GM19025 (cell line): ENCODE measurements around the gene SWAP70.
A peak's percentile ranks its signal among the peaks of the same experiment; 100 is the strongest.

ENCODE experiments used
- ATAC-seq: cut with Tn5 transposase; IDR thresholded peaks from one replicate; pipeline ENCODE4 v1.9.1; 2021; ENCODE audit warnings: mild to moderate bottlenecking, low read depth, moderate library complexity; ENCODE audit not compliant: unreplicated experiment

The SWAP70 gene

DNA sequence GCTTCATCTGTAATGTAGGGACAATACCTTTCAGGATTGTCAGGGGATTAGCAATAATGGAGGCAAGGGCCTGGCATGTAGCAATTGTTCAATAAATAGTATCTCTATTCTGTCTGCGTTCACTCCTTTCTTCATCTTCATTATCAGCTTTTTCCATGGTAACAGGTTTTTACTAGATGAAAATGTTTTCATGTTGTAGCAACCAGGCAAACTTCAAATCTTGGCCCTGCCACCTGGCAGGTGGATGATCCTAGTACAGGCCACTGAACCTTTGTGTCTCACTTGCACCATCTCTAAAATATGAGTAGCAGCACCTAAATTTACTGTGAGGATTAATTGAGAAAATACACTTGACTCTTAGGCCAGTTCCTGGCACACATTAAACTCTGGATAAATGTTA is 83.4 kb downstream of the SWAP70 start:
- ATAC-seq, result no peak

DNA sequence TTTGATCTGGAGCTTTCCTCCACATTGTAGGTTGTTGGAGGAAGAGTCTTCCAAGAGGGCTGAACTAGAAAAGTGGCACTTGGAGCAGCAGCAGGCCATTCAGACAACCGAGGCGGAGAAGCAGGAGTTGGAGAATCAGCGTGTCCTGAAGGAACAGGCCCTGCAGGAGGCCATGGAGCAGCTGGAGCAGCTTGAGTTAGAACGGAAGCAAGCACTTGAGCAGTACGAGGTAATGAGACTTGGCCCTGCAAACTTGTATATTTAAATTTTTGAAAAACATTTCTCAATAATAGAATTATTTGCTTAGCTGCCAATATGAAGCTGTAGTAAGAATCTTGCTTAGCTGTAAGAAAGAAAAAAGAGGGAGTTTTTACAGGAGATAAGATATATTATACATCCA is 84.0 kb downstream of the SWAP70 start:
- no peak for ATAC-seq

DNA sequence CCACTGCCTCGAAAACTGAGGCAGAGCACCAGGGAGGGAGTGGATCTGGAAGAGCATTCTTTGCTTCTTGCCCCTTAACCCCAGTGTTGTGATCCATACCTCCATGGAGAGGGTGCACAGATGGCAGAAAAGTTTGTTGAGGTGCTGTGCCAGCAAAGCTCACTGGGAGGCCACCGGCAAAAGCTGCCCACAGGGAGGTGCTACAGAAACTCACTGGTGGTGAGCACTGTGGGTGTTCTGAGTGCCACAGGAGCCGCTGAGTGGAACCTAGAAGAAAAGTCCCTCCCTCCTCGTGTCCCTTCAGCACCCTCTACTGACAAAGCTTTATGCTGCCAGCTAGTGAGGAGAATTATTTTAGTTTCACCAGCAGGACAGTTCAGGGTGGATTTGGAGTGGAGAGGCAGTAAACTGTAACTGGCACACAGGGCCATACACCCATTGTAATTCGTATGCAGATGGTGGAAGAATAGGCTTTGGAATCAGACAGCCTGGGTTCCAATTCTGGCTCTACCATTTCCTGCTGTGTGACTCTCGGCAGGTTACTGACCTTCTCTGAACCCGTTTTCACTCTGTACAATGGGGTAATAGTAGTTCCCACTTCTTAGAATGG is 84.6 kb downstream of the SWAP70 start:
- ATAC-seq, result peak; percentile 77

DNA sequence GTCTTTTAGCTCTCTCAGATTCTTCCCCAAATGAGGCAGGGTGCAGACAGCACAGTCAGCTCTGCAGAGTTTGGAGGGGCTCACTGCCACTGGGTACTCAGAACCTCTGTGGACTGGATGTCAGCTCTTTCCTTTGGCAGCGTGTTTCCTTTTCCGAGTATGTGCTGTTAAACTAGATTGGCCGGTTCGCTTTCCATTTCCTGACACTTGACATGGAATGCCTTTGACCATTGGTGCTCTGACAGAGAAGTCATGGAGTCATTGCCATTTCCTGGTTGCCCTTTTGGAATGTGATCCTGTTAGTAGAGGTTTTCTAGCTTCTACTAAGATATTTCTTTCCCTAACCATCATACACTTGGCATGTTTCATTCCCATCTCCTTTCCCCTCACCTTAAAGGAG is 86.7 kb downstream of the SWAP70 start:
- no peak for ATAC-seq

DNA sequence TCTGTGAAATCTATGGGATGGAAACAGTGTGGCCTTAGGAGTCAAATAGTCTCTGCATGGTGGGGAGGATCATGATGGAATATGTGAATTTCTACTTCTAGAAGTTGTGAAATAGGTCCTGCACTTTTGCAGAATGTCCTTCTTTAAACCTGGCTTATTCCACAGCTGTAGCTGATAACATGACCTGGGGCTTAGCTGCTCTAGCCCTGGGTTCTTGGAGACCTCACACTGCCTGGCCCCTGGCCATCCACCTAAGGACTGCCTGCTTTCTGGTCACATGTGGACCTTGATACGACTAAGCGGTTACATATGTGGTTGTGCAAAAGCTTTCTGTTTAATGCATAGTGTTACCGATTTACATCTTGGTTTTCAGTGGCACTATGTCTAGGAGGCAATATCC is 88.2 kb downstream of the SWAP70 start:
- ATAC-seq, result no peak

DNA sequence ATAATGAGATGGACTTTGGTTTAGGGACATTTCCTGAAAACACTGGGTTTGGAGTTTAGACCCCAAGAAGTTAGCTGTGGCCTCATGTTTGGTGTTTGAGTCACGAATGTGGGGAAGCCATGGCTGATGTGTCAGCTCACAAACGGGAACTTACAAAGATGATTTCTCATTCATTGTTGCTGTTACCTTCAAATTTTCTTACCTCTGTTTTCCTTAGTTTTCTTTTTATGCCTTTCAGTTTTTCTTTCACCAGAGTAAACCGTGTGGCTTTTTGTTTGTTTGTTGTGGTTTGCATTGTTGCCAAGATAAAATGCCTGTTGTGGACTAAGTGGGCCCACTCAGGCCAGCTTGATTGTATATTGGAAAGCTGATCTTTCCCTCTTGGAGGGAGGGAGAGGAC is 89.1 kb downstream of the SWAP70 start:
- no peak for ATAC-seq

DNA sequence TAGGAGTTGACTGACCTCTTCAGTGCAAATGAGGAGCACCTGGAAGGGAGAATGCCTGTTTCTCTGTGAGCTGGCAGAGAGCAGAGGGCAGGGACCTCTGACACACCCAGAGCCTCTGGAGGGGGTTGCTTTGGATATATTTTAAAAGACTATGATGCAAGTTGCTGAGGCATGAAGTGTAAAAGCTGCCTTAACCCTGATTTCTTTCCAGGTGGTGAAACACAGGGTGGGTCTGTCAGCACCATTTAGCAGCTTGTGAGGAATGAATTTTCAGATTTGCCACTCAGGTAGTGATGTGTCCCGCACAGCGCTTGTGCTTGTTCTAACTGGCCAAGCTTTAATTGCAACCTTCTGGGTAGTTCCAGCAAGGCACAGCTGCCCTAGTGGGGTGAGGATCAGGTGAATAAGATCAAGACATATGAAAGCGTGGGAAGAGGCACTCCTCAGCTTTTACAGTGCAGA is 90.2 kb downstream of the SWAP70 start:
- no peak for ATAC-seq

DNA sequence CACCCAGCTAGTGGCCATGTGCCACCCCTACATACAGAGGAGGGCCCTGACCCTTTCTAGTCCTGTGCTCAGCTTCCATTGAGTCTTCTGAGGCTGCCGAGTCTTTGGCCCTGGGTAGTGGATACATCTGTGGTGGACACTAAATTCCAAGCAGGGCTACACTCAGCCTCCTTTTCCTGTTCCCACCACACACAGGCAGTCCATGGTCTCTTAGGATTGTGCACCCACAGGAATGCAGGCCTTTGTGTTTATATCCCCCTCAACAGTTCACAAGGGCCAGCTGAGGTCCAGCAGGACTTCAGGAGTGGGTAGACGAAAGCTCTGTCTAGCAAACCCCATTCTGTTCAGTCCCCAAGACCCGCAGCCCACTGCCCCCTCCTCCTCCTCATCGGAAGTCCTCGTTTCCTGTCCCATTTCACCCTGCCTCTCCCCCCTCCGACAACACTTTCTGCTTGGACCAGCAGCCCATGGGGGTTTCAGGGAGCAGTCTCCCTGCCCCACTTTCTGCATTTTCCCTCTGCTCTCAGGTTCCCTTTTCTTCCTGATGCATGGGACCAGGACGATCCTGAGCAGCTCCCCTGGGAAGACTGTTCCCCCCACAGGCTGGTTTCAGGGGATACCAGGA is 91.8 kb downstream of the SWAP70 start:
- ATAC-seq, result no peak

DNA sequence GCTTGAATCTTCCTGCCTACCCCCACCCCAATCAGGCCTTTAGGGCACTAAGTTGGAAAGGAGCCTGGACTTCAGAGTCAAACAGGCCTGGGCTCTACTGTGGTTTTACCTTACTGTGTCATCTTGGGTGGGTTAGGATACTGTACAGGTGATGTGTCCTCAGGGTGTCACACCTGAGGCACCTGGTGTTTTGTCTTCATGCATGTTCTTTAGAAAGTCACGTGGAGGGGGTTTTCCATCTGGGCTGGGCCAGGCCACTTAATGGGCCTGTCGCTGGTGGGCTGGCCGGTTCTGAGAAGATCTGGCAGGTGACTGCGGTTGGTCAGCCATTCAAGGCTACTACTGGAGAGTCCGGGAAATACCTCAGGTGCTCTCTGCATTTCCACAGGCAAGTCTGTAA is 92.6 kb downstream of the SWAP70 start:
- ATAC-seq, result no peak

DNA sequence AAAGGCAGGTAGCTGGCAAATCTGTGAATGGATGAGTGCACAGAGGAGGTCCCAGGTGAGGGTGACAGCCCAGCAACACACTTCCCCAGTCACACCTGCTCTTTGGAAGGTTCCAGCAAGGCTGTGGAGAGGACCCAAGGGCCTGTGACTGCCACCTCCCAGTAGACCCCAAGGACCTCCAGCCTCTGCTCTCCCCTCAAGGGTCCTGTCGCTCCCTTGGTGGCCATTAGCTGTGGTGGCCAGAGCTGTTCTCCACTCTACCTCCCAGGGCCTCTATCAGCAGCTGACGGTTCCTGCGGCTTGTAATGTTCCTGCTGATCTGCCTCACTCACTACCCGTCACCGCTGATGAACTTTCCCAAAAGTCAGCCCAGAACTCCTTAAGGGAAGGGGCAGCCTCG is 93.0 kb downstream of the SWAP70 start:
- no peak for ATAC-seq

DNA sequence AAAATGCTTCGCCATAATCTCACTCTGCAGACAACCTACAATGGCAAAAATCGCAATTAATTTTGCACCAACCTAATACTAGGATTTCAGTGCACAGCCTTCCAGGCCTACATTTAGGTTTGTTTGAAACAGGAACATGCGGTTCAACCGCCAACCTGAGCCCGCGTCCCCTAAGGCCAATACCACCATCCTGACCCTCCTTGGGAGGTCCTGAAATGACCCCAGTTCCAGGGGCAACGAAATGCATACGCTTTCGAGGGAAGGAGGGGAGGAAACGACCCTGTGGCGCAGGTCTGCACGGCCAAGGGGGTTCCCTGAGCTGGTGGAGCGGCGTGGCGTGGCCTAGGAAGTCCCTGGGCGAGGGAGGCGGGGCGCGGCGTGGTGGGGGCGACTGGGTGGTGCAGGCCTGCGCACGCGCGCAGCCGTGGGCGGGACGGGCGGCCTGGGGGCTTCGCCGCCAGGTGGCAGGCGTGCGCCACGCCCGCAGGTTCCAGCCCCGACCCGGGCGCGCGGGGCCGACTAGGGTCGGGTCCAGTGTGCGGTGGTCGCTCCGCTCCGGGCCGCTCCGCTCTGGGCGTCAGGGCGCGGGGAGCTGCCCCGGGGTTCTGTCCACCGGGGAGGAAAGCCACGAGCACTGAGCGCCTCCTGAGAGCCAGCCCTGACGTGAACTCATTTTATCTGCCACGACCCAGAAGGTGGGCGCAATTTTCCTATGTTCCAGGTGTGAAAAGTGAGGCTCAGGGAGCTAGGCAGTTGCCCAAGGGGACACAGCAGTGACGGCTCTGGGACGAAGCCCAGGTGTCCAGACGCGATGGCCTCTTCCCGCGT is 94.1 kb downstream of the SWAP70 start:
- ATAC-seq, result peak; percentile 57

DNA sequence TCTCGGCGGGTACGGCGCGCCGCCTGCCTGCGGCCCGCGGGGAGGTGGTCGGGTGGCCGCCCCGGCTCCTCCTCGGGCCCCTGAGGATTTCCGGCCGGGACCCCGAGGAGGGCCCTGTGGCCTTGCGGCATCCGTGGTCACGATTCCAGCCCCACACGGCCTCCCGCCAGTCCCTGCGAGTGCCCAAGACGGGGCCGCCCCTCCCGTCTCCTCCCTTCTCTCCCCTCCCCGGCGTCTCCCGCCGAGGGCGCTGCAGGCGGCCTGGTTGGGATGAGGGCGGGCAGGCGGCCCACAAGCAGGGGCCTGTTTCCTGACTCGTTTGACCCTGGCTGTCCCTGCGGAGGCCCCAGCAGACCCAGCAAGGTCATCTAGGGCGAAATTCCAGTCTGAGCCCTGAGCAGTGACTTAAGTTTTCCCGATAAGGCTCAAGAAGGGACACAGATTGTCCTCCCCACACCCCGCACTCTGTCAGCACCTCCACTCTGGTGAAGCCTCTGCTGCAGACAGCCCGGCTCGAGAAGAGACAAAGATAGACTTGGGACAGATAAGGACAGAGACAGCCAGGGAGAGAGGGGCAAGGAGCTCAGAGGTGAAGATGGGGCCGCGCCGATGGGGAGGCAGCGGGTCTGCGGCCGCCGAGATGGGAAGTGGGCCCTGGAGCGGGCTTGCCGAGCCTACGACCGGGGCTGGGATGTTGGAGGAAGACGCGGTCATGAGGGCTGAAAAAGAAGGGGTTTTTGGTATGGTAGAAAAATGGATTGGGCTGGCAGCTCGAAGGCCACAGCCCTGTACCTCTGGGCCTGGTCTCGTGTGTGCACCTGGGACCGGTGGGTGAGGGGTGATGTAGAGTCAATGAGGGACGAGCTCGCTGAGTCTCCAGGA is 95.0 kb downstream of the SWAP70 start:
- ATAC-seq, result peak; percentile 22

DNA sequence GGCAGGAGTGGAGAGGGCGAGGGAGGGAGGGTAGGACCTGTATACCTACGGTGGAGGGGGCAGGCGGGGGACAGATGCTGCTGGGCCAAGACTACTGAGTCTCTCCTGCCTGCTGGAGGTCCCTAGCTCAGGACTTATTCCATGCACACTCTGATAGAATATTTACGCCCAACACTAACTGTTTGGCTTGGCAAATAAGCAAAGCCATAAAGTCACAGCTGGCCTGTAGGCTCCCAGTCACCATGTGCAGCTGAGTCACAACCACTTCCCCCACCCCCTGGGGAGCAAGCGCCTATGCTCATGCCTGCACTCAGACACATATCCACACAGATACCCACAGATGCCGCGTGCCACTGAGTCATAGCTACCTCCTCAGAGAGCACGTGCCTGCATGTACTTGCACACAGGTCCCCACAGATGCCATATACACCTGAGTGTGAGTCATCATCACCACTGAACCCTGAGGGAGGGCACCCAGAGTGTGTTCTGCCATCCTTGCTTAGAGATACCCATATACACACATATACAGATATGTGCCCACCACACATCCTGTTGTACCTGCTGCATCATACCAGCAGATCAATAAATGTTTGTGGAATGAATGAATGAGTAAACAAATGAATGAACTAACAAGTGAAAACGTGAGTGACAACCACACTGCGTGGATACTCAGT is 95.8 kb downstream of the SWAP70 start:
- peak; percentile 51 for ATAC-seq

DNA sequence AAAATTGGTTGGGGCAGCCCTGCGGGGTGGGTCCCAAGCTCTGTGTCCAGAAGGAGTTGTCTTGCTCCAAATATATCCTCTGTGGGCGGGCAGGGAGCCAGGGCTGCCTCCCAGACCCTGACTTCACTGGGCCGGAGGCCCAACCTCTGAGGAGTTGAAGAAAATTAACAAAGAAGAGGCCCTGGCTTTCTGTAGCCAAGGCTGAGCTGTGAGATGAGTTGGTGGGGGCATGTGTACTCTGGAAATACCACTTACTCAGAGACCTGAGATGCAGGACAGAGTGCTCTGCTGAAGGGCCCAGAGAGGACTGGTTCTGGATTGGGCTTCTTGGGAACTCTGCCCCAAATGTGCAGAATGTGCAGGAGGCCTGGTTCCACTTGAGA is 96.3 kb downstream of the SWAP70 start:
- ATAC-seq, result no peak

DNA sequence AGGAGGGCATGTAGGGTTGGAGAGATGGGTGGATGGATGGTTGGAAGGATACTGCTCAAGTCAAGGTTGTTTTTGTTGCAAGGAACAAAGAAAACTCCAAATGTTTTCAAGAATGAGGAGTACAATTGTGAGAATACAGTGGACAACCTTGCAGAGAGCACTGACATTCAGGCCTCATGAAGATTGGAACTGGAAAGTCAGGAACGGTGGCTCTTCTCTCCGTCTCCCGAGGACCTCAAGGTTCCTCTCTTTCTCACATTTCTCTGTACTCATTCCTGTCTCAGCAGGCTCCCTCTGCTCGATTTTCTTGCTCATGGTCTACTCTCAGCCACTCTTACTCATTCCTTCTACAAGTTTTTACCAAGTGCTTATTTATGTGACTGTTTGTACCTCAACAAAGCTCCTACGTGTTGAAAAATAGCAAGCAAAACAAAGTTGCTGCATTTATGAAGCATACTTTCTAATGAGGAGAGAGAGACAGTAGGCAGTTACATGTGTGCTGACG is 97.6 kb downstream of the SWAP70 start:
- no peak for ATAC-seq

DNA sequence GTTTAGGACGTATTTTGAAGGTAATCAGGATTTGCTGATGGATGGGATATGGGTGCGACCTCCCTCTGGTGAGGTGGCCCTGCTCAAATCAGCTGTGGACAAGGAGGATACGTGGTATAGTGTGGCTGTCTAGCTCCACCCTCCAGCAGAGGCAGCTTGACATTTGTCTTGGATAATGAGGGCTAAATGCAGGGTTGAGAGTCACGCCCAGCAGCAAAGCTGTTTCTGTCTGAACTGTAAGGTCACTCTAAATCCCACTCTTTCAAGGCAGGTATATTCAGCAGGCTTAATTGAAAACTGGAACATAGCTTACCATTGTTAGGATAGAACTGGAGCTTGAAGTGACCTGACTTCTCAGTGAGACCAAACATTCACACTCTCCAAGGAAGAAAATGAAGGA is 98.7 kb downstream of the SWAP70 start:
- no peak for ATAC-seq

DNA sequence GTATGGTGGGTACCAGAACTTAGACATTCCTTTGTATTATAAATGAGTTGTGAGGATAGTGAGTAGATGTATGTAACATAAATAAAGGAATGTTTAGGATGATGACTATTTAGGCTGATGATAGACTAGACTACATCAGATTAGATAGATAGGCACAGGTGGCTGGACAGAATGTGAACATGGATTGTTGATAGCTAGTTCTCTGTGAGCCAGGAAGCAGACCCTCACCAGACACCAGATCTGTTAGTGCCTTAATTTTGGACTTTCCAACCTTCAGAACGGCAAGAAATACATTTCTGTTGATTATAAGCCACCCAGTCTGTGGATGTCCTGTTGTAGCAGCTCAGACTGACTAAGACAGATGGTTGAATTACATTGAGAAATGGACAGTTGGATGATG is 99.4 kb downstream of the SWAP70 start:
- ATAC-seq, result no peak

DNA sequence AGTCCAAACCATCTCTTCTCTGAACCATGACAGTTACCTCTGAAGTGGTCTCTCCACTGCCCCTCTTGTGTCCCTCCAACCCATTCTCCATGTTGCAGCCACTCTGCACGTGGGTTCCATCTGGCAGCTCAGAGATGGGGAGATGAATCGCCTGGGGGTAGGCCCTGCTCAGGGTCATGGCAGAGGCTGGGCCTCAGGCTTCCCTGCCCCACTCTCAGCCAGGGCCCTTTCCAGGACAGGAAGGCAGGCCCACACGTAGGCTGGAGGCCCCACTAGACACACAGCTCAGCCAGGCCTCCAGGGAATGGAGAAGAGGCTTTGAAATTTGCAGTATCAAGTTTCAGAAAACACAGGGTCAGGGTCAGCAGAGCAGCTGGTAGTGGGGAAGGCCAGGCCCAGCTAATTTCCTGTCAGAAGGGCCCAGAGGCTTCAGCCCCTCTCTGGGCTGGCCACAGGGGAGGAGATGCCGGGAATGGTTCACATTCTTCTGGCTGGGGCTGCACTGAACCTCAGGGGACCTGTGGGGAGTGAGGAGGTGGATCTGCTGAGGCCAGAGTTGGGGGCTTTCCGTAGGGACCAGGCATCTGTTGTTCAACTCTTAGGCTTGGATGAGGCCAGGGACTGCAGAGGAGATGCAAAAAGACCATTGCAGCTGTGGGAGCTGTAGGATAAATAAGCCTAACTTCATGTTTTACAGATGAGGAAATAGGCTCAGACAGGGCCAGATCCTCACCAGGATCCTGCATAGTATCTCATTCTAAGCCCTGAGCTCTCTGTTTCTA is 101.6 kb downstream of the SWAP70 start:
- ATAC-seq, result no peak

DNA sequence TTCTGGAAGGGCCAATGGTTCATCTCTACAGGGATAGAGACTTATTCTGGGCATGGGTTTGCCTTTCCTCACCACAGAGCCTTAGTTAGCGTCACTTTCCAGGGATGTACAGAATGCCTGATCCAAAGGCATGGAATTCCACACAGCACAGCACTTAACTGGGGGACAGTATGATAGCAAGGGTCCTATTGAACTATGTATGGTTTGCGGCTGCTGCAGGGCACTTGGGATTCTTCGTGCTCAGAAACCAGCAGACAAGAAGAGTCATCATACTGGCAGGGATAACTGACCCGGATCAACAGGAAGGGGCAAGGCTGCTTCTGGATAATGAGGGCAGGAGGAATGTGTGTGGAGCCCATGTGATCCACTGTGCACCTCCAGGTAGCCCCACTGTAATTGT is 105.7 kb downstream of the SWAP70 start:
- no peak for ATAC-seq
